Measurements from ENCODE around the gene EXD3. TPM values are rescaled to one million over a fixed set of nuclear protein-coding genes. Genes with fewer than 3 reads are reported as not detected.
"Not testable (repeated sequence)": the region's sequence is repeated elsewhere in the genome, so short reads cannot be mapped to it uniquely, and the experiment has no call there.

EXD3 gene
- total RNA-seq, 1 donor from 2014 or later: 24.5 TPM

DNA sequence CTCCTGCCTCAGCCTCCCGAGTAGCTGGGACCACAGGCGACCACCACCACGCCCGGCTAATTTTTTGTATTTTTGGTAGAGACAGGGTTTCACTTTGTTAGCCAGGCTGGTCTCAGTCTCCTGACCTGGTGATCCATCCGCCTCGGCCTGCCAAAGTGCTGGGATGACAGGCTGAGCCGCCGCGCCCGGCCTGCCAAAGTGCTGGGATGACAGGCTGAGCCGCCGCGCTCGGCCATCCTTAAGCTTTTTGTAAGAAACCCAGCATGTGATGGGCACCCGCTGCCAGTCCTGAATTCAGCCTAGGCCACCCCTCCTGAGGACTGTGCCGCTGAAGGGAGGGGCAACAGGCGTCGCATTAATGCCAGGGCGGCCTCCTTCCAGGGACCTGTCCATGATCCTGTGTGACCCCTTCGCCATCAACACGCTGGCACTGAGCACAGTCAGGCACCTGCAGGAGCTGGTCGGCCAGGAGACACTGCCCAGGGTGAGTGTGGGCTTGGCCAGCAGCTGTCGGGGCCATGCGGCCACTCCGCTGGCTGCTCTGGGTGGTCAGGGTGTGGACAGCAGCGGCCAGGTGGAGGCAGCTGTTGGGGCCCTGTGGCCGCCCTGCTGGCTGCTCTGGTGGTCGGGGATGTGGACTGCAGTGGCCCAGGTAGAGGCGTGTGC, 157.3 kb downstream of the EXD3 start:
- Mint-ChIP-seq H3K27me3 (ENCODE audit: unreplicated experiment) (peaks cover 3% of the 10 kb centered on the region), H3K27ac (ENCODE audit: unreplicated experiment) (no peak overlapping the region)

GRCh38 chr9:137264067-137264466, 158.9 kb downstream of the EXD3 start:
- Mint-ChIP-seq H3K36me3 (ENCODE audit: unreplicated experiment) (no peaks in the 10 kb centered on the region), H3K4me1 (ENCODE audit: low read depth, unreplicated experiment) (no peaks in the 10 kb centered on the region), H3K27me3 (ENCODE audit: unreplicated experiment) (peaks cover 3% of the 10 kb centered on the region), H3K27ac (ENCODE audit: unreplicated experiment) (no peak overlapping the region), H3K9me3 (ENCODE audit: unreplicated experiment) (peaks cover 7% of the 10 kb centered on the region), H3K4me3 (ENCODE audit: unreplicated experiment) (no peak overlapping the region)
- TF ChIP-seq, protein P1, sequence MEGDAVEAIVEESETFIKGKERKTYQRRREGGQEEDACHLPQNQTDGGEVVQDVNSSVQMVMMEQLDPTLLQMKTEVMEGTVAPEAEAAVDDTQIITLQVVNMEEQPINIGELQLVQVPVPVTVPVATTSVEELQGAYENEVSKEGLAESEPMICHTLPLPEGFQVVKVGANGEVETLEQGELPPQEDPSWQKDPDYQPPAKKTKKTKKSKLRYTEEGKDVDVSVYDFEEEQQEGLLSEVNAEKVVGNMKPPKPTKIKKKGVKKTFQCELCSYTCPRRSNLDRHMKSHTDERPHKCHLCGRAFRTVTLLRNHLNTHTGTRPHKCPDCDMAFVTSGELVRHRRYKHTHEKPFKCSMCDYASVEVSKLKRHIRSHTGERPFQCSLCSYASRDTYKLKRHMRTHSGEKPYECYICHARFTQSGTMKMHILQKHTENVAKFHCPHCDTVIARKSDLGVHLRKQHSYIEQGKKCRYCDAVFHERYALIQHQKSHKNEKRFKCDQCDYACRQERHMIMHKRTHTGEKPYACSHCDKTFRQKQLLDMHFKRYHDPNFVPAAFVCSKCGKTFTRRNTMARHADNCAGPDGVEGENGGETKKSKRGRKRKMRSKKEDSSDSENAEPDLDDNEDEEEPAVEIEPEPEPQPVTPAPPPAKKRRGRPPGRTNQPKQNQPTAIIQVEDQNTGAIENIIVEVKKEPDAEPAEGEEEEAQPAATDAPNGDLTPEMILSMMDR (IDR thresholded peaks at IDR 0.05; ENCODE audit: partially characterized antibody, unreplicated experiment): no peak
- no peak for DNase-seq

More for the DNA sequence above, 157.3 kb downstream of the EXD3 start:
- H3K4me3 Mint-ChIP-seq (ENCODE audit: unreplicated experiment): no peak overlapping the region
- no peaks in the 10 kb centered on the region for H3K36me3 Mint-ChIP-seq (ENCODE audit: unreplicated experiment)
- peaks cover 7% of the 10 kb centered on the region for H3K9me3 Mint-ChIP-seq (ENCODE audit: unreplicated experiment)
- no peak for DNase-seq
- TF ChIP-seq, protein P1 (IDR thresholded peaks at IDR 0.05; ENCODE audit: partially characterized antibody, unreplicated experiment): no peak
- H3K4me1 Mint-ChIP-seq (ENCODE audit: low read depth, unreplicated experiment): no peaks in the 10 kb centered on the region

DNA sequence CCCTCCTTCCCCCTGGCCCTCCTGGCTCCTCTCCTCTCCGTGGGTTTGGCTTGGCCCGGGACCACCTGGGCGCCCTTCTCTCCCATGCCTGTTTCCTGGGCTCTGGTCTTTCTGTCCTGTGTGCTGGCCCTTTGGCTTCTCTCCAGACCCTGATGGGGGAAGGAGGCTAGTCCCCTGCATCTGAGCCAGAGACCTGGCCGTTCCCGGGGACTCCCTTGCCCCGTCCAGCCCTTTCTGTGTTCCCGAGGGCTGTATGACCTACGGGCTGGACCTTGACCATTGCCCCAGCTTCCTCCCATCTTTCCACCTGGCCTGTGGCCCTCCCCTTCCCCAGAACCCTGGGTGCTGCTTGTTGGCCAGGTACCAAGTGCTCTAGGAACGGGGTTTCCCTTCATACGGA, 159.5 kb downstream of the EXD3 start:
- Mint-ChIP-seq H3K27me3 (ENCODE audit: unreplicated experiment) (peaks cover under 1% of the 10 kb centered on the region), H3K27ac (ENCODE audit: unreplicated experiment) (no peak overlapping the region), H3K4me3 (ENCODE audit: unreplicated experiment) (no peak overlapping the region), H3K9me3 (ENCODE audit: unreplicated experiment) (peaks cover 6% of the 10 kb centered on the region), H3K4me1 (ENCODE audit: low read depth, unreplicated experiment) (no peaks in the 10 kb centered on the region), H3K36me3 (ENCODE audit: unreplicated experiment) (no peaks in the 10 kb centered on the region)
- TF ChIP-seq, protein P1 (IDR thresholded peaks at IDR 0.05; ENCODE audit: partially characterized antibody, unreplicated experiment): no peak
- DNase-seq: no peak

DNA sequence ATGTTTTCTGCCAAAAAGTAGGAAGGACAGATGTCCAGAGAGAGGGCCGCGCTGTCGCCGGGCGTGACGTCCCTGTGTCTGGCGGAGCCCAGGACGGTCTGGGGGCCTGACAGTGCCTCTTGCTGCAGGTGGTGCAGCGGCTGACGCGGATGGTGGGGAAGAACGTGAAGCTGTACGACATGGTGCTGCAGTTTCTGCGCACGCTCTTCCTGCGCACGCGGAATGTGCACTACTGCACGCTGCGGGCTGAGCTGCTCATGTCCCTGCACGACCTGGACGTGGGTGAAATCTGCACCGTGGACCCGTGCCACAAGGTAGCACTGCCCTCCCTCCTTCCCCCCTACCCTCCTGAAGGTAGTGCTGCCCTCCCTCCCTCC, 160.1 kb downstream of the EXD3 start:
- Mint-ChIP-seq H3K27me3 (ENCODE audit: unreplicated experiment) (no peaks in the 10 kb centered on the region), H3K4me1 (ENCODE audit: low read depth, unreplicated experiment) (no peaks in the 10 kb centered on the region), H3K4me3 (ENCODE audit: unreplicated experiment) (no peak overlapping the region), H3K36me3 (ENCODE audit: unreplicated experiment) (no peaks in the 10 kb centered on the region), H3K27ac (ENCODE audit: unreplicated experiment) (peak overlapping the region; percentile 33), H3K9me3 (ENCODE audit: unreplicated experiment) (peaks cover 5% of the 10 kb centered on the region)
- no peak for DNase-seq
- TF ChIP-seq, protein P1 (IDR thresholded peaks at IDR 0.05; ENCODE audit: partially characterized antibody, unreplicated experiment): no peak

DNA sequence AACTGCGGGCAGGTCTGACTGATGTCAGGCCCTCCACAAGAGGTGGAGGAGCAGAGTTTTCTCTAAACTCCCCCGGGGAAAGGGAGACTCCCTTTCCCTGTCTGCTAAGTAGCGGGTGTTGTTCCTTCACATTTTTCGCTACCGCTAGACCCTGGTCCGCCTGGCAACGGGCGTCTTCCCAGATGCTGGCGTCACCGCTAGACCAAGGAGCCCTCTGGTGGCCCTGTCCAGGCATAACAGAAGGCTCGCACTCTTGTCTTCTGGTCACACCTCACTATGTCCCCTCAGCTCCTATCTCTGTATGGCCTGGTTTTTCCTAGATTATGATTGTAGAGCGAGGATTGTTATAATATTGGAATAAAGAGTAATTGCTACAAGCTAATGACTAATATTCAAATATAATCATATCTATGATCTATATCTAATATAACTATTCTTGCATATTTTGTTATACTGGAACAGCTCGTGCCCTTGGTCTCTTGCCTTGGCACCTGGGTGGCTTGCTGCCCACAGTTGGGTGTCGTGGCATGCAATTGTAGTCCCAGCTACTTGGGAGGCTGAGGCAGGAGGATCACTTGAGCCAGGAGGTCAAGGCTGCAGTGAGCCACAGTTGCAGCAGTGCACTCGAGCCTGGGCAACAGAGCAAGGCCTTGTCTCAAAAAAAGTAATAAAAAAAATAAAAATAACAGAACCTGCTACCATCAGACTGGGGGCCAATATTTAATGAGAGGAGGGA, 160.6 kb downstream of the EXD3 start:
- not testable (repeated sequence) for H3K36me3 Mint-ChIP-seq (ENCODE audit: unreplicated experiment); H3K9me3 Mint-ChIP-seq (ENCODE audit: unreplicated experiment); H3K4me3 Mint-ChIP-seq (ENCODE audit: unreplicated experiment); H3K4me1 Mint-ChIP-seq (ENCODE audit: low read depth, unreplicated experiment); H3K27me3 Mint-ChIP-seq (ENCODE audit: unreplicated experiment)
- DNase-seq: peak; percentile 61
- TF ChIP-seq, protein P1 (IDR thresholded peaks at IDR 0.05; ENCODE audit: partially characterized antibody, unreplicated experiment): peak; percentile 53
- H3K27ac Mint-ChIP-seq (ENCODE audit: unreplicated experiment): peak overlapping the region; percentile 33

Data from glutamatergic neuron (in vitro differentiated cells).